WERI-Rb-1 (cell line): ENCODE measurements around the gene MPP3.

Experiments used
- DNase-seq: peaks from one replicate; pipeline ENCODE4 v3.0.0-alpha.2; 2020
- H3K27ac ChIP-seq: fragments of 250-450 bp; sonication (Bioruptor Pico); 2 replicates; pipeline ENCODE4 v1.5.1; 2020; ENCODE audit warnings: mild to moderate bottlenecking, moderate library complexity
- H3K27me3 ChIP-seq: fragments of 250-450 bp; sonication (Bioruptor Pico); 2 replicates; pipeline ENCODE4 v1.5.1; 2021; ENCODE audit warnings: mild to moderate bottlenecking, low read depth, moderate library complexity; ENCODE audit not compliant: insufficient read depth, severe bottlenecking
- H3K36me3 ChIP-seq: fragments of 250-450 bp; sonication (Bioruptor Pico); 2 replicates; pipeline ENCODE4 v1.5.1; 2020; ENCODE audit warnings: mild to moderate bottlenecking, moderate library complexity
- H3K4me3 ChIP-seq: 2 replicates; pipeline ENCODE4 v1.5.1; 2011; ENCODE audit warnings: low read depth, mild to moderate bottlenecking, control low read depth, low read length
- H3K9me3 ChIP-seq: fragments of 250-450 bp; sonication (Bioruptor Pico); 2 replicates; pipeline ENCODE4 v1.5.1; 2021; ENCODE audit warnings: mild to moderate bottlenecking, moderate library complexity; ENCODE audit not compliant: severe bottlenecking
- TF ChIP-seq, protein P1 (sequence below): IDR thresholded peaks from 2 replicates; pipeline ENCODE4 v1.5.1; 2011; ENCODE audit warnings: low read depth, mild to moderate bottlenecking, control low read depth, inconsistent platforms, low read length

Gene MPP3

DNA sequence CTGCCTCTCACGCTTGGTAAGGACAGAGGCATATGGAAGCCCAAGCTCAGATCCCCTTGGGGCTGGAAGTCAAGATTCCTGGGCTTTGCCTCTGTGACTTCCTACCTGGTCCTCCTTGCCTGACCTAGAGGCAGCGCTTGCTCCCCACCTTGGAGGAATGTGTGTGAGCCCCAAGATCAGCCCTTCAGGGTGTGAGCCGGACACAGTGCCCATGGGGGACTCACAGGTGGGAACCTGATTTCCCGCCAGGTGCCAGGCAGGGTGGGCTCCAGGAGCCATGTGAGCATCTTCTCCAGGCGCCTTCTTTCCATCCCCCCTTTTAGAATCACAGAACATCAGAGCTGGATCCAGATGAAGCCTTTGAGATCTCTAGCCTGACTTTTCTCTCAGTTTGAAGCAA, 24.2 kb upstream of the MPP3 start:
- Histone ChIP-seq H3K27me3 (no peaks in the 10 kb centered on the region), H3K4me3 (no peak overlapping the region), H3K27ac (0 out of 2 replicates have a peak overlapping the region, but pooled peaks have one; percentile 2), H3K9me3 (peaks cover 4% of the 10 kb centered on the region), H3K36me3 (no peaks in the 10 kb centered on the region)
- DNase-seq: no peak
- TF ChIP-seq, protein P1, sequence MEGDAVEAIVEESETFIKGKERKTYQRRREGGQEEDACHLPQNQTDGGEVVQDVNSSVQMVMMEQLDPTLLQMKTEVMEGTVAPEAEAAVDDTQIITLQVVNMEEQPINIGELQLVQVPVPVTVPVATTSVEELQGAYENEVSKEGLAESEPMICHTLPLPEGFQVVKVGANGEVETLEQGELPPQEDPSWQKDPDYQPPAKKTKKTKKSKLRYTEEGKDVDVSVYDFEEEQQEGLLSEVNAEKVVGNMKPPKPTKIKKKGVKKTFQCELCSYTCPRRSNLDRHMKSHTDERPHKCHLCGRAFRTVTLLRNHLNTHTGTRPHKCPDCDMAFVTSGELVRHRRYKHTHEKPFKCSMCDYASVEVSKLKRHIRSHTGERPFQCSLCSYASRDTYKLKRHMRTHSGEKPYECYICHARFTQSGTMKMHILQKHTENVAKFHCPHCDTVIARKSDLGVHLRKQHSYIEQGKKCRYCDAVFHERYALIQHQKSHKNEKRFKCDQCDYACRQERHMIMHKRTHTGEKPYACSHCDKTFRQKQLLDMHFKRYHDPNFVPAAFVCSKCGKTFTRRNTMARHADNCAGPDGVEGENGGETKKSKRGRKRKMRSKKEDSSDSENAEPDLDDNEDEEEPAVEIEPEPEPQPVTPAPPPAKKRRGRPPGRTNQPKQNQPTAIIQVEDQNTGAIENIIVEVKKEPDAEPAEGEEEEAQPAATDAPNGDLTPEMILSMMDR: no peak

DNA sequence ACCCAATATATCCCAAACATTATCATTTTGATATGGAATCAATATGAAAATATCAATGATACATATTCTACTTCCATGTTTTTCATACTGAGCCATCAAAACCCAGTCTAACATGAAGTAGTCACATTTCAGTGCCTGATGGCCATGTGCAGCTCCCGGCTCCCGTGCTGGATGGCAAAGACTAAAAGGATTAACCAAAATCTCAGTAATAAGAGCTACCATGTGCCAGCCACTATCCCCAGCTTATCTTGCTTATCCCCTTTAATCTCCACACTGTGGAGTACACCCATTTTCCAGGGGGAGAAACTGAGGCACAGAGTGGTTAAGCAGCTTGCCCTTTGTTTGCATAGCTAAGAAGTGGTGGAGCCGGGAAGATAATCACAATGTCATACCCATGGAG, 23.2 kb upstream of the MPP3 start:
- no peaks in the 10 kb centered on the region for H3K27me3 ChIP-seq
- no peak overlapping the region for H3K27ac ChIP-seq
- no peak overlapping the region for H3K4me3 ChIP-seq
- peak; percentile 78 for DNase-seq
- TF ChIP-seq, protein P1: no peak
- H3K9me3 ChIP-seq: peaks cover 4% of the 10 kb centered on the region
- no peaks in the 10 kb centered on the region for H3K36me3 ChIP-seq

DNA sequence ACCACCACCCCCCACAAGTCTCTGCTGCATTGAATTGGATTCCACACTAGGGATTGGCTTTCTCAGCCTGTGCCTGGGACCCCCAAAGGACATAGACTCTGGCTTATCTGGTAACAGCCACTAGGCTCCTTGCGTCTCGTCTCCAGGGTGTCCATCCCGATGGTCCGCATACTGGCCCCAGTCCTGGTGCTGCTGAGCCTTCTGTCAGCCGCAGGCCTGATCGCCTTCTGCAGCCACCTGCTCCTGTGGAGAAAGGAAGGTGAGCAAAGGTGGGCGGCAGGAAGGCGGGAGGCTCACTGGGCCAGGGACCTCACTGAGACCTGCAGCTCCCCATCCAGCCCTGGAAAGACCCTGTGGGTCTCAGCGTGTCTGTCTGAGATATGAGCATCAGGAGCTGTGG, 22.1 kb upstream of the MPP3 start:
- TF ChIP-seq, protein P1: no peak
- no peak overlapping the region for H3K27ac ChIP-seq
- no peaks in the 10 kb centered on the region for H3K27me3 ChIP-seq
- no peak overlapping the region for H3K4me3 ChIP-seq
- H3K36me3 ChIP-seq: no peaks in the 10 kb centered on the region
- no peak for DNase-seq
- peaks cover 4% of the 10 kb centered on the region for H3K9me3 ChIP-seq

DNA sequence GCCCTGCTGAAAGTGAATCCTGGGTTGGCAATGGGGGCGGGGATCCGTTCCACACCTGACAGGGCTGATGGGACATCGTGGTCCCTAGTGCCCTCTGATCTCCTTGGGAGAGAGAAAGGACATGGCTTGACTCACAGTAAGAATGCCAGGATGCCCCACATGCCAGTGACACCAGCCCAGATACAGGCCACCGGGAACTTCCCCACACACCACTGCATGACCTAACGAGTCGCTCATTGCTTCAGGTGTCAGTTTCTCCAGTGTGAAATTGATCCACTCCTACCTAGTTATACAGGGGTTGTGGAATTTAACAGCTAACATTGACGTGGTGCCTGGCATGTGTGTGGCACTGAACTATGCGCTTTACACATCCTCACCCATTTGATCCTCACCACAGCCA, 21.6 kb upstream of the MPP3 start:
- no peak overlapping the region for H3K27ac ChIP-seq
- H3K36me3 ChIP-seq: no peaks in the 10 kb centered on the region
- H3K27me3 ChIP-seq: no peaks in the 10 kb centered on the region
- no peak for DNase-seq
- H3K9me3 ChIP-seq: peaks cover 4% of the 10 kb centered on the region
- no peak overlapping the region for H3K4me3 ChIP-seq
- TF ChIP-seq, protein P1: no peak

DNA sequence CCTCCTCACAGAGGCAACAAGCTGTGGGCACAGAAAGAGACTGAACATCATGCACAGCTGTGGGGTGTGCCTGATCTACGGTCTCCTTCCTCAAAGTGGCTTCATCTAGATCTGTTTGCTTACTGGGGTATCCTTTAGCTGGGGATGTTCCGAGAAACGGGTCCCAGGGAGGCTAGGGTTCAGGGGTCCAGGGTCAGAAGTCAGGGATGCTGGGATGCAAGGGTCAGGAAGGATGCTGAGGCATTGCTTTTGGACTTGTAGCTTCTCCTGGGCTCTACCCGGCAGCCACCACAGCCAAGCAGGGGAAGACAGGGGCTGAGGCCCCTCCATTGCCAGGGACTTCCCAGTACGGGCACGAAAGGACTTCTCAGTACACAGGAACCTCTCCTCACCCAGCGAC, 20.6 kb upstream of the MPP3 start:
- Histone ChIP-seq H3K9me3 (peaks cover 4% of the 10 kb centered on the region), H3K27ac (no peak overlapping the region), H3K27me3 (no peaks in the 10 kb centered on the region), H3K4me3 (no peak overlapping the region), H3K36me3 (no peaks in the 10 kb centered on the region)
- no peak for DNase-seq
- TF ChIP-seq, protein P1: no peak

DNA sequence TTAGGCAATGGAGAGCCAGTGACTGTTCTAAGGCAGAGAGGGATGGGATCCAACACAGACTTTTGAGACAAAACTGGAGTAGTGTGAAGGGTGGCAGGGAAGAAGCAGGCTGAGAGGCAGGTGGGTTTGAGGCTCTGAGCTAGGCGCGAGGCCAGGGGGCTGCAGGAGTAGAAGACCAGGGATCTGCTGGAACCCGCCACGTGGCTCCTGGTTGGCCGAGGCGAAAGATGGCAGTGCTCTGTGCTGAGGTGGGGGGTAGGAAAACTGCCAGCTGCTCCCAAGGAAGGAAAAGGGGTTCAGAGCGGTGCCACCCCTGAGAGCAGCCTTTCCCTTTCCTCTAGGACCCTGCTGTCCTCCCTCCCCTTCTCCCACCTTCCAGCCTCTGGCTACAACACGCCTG, 19.6 kb upstream of the MPP3 start:
- DNase-seq: no peak
- Histone ChIP-seq H3K27ac (no peak overlapping the region), H3K9me3 (peaks cover 4% of the 10 kb centered on the region), H3K4me3 (no peak overlapping the region), H3K27me3 (no peaks in the 10 kb centered on the region), H3K36me3 (no peaks in the 10 kb centered on the region)
- TF ChIP-seq, protein P1: no peak
